GM18519 (cell line): Measurements from ENCODE around the gene PSMA6.

ENCODE experiments used
- ATAC-seq: cut with Tn5 transposase; IDR thresholded peaks from one replicate; pipeline ENCODE4 v1.9.1; 2021; ENCODE audit warnings: mild to moderate bottlenecking, moderate library complexity; ENCODE audit not compliant: unreplicated experiment, low FRiP score

Gene PSMA6

GRCh38 chr14:35362911-35363374 is 70.8 kb downstream of the PSMA6 start:
- ATAC-seq: no peak

- ATAC-seq: no peak
Observed at GRCh38 chr14:35365130-35366055, 73.2 kb downstream of the PSMA6 start.

DNA sequence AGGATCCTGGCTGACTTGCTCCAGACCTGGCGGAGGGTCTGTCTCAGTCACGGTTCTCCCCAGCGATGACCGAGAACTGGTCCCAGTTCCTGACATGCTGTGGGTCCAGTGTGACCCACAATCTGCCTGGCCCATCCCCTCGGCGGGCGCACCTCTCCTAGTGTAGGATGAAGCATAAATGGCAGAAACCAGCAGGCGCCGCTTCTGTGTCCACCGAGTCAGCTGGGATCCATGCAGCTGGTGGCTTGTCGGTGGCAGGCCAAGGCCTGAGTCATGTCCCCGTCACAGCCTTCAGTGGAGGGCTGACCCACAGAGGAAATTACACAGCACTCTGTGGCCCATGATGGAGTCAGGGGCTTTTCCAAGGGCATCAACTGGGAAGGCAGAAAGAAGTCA is 73.9 kb downstream of the PSMA6 start:
- no peak for ATAC-seq

- no peak for ATAC-seq
Observed at GRCh38 chr14:35366521-35366976, 74.4 kb downstream of the PSMA6 start.

DNA sequence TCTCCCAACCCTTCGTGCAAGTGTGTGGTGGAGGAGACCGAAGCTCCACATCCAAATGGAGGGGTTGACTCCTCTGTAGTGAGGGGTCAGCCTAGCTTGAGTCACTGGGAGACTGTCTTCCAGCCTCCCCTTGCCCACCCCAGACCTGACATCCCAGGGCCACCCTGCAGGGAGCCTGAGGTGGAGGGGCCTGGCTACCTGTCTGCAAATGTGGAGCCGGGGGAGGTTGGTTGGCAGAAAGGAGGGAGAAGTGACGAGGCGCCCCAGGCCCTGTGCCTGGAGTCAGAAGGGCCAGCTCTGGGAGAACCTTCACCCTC is 74.8 kb downstream of the PSMA6 start:
- ATAC-seq: no peak
